IMR-90 (cell line): ENCODE results near the gene ACOX3.

Experiments
- CEBPB ChIP-seq: IDR thresholded peaks from 2 replicates; pipeline ENCODE4 v1.6.1; 2012; ENCODE audit warnings: low read depth, low read length, improper control_type of control experiment
- MXI1 ChIP-seq: IDR thresholded peaks from 2 replicates; pipeline ENCODE4 v1.6.1; 2012; ENCODE audit warnings: low read depth, mild to moderate bottlenecking, low read length, moderate library complexity, borderline replicate concordance
- POLR2A ChIP-seq: IDR thresholded peaks from 2 replicates; pipeline ENCODE4 v1.6.1; 2012; ENCODE audit warnings: mild to moderate bottlenecking, low read depth, low read length
- RCOR1 ChIP-seq: IDR thresholded peaks from 2 replicates; pipeline ENCODE4 v1.6.1; 2012; ENCODE audit warnings: mild to moderate bottlenecking, low read length, improper control_type of control experiment; ENCODE audit not compliant: insufficient replicate concordance
- RFX5 ChIP-seq: IDR thresholded peaks from 2 replicates; pipeline ENCODE4 v1.8.0; 2012; ENCODE audit warnings: low read depth, mild to moderate bottlenecking, low read length, moderate library complexity
- TF ChIP-seq, protein P1 (sequence below): conservative IDR thresholded peaks from 2 replicates; pipeline ENCODE4 v1.5.1; 2012; ENCODE audit warnings: mild to moderate bottlenecking, low read depth, low read length, improper control_type of control experiment

- TF ChIP-seq, protein P1, sequence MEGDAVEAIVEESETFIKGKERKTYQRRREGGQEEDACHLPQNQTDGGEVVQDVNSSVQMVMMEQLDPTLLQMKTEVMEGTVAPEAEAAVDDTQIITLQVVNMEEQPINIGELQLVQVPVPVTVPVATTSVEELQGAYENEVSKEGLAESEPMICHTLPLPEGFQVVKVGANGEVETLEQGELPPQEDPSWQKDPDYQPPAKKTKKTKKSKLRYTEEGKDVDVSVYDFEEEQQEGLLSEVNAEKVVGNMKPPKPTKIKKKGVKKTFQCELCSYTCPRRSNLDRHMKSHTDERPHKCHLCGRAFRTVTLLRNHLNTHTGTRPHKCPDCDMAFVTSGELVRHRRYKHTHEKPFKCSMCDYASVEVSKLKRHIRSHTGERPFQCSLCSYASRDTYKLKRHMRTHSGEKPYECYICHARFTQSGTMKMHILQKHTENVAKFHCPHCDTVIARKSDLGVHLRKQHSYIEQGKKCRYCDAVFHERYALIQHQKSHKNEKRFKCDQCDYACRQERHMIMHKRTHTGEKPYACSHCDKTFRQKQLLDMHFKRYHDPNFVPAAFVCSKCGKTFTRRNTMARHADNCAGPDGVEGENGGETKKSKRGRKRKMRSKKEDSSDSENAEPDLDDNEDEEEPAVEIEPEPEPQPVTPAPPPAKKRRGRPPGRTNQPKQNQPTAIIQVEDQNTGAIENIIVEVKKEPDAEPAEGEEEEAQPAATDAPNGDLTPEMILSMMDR = no peak
- TF ChIP-seq RFX5 = no peak
- TF ChIP-seq MXI1 = no peak
- TF ChIP-seq CEBPB = no peak
- no peak for TF ChIP-seq POLR2A
- no peak for TF ChIP-seq RCOR1
These were observed 121.5 kb downstream of the ACOX3 start for GRCh38 chr4:8319061-8319460.
